GM12878 (cell line): Measurements from ENCODE around the gene GPBP1L1. TPM values are rescaled to one million over a fixed set of nuclear protein-coding genes. Genes with fewer than 3 reads are reported as not detected.

ENCODE experiments used
- ATAC-seq: fragments of 200-7000 bp; cut with Tn5 transposase; 3 replicates; pipeline ENCODE4 v1.9.1; 2020; ENCODE audit warnings: mild to moderate bottlenecking, moderate library complexity
- BruUV-seq: library from RNA; stranded (reverse); fragments of 400-500 nt; replicated peaks from 2 replicates; lab custom pipeline; 2021; lab: Mats Ljungman, UMichigan
- CTCF ChIA-PET: fragments of 300-600 bp; sonication (Branson Sonifier 250); formaldehyde crosslinking; extraction: SDS; loops from one replicate; lab custom pipeline; 2021; ENCODE audit warnings: inconsistent platforms; lab: Yijun Ruan, JAX
- POLR2A ChIA-PET: fragments of 350-600 bp; formaldehyde crosslinking; extraction: SDS; loops from one replicate; lab custom pipeline; 2021; ENCODE audit warnings: inconsistent platforms; lab: Charles Lee
- RAD21 ChIA-PET: fragments of 300-600 bp; sonication (Branson Sonifier 250); formaldehyde crosslinking; loops from one replicate; lab custom pipeline; 2023; ENCODE audit warnings: antibody characterized with exemption; ENCODE audit not compliant: unreplicated experiment; lab: Charles Lee
- SMC1A ChIA-PET: fragments of 300-600 bp; sonication (Branson Sonifier 250); formaldehyde crosslinking; loops from one replicate; lab custom pipeline; 2023; ENCODE audit not compliant: unreplicated experiment, uncharacterized antibody; lab: Charles Lee
- DNase-seq: peaks from one replicate; pipeline ENCODE4 v3.0.0-alpha.2; 2011; ENCODE audit warnings: low read depth, low spot score
- FAIRE-seq: peaks from 3 replicates; lab custom pipeline; 2011; peaks lifted over from hg19 to GRCh38; lab: Jason Lieb, UNC
- H2AFZ ChIP-seq: 2 replicates; pipeline ENCODE4 v1.6.0; 2011; ENCODE audit warnings: low read depth, low read length, control low read depth; ENCODE audit not compliant: control insufficient read depth
- H3K27ac ChIP-seq: 2 replicates; pipeline ENCODE4 v1.5.1; 2011; ENCODE audit warnings: control low read depth; ENCODE audit not compliant: control insufficient read depth, insufficient read depth
- H3K27me3 ChIP-seq, 2 experiments: replicated peaks in 1 of 2; 2 replicates each; pipeline versions ENCODE4 v1.6.0 to v1.6.1; 2011; ENCODE audit warnings: low read length in 1 of 2; ENCODE audit not compliant: control insufficient read depth in 2 of 2, insufficient read depth in 2 of 2
- H3K36me3 ChIP-seq, 2 experiments: 2 replicates each; pipeline ENCODE4 v1.5.1; 2011; ENCODE audit warnings: low read length in 1 of 2; ENCODE audit not compliant: control insufficient read depth in 2 of 2, insufficient read depth in 2 of 2
- H3K4me1 ChIP-seq: 2 replicates; pipeline ENCODE4 v1.6.1; 2011; ENCODE audit warnings: mild to moderate bottlenecking, low read length, moderate library complexity, mixed read lengths; ENCODE audit not compliant: control insufficient read depth, insufficient read depth
- H3K4me2 ChIP-seq: 2 replicates; pipeline ENCODE4 v1.6.0; 2011; ENCODE audit warnings: control low read depth; ENCODE audit not compliant: control insufficient read depth, insufficient read depth
- H3K4me3 ChIP-seq: fragments of 200-600 bp; sonication (generic); 2 replicates; pipeline ENCODE4 v1.5.1; 2016
- H3K79me2 ChIP-seq: 2 replicates; pipeline ENCODE4 v1.6.0; 2011; ENCODE audit warnings: low read length; ENCODE audit not compliant: control insufficient read depth, insufficient read depth
- H3K9ac ChIP-seq: 2 replicates; pipeline ENCODE4 v1.8.0; 2011; ENCODE audit warnings: low read length, control low read depth, mixed read lengths; ENCODE audit not compliant: control insufficient read depth, insufficient read depth
- H3K9me3 ChIP-seq: replicated peaks from 3 replicates; pipeline ENCODE4 v1.5.1; 2011; ENCODE audit warnings: mild to moderate bottlenecking, low read length; ENCODE audit not compliant: control insufficient read depth, insufficient read depth
- H4K20me1 ChIP-seq: 2 replicates; pipeline ENCODE4 v1.6.0; 2011; ENCODE audit not compliant: control insufficient read depth, insufficient read depth
- DPF2 ChIP-seq: fragments of 450-650 bp; IDR thresholded peaks from 2 replicates; pipeline ENCODE4 v1.6.1; 2017; ENCODE audit warnings: mild to moderate bottlenecking
- MEF2A ChIP-seq: IDR thresholded peaks from 2 replicates; pipeline ENCODE4 v1.6.1; 2011; ENCODE audit warnings: low read depth, mild to moderate bottlenecking, low read length, moderate library complexity; ENCODE audit not compliant: insufficient read depth
- TCF12 ChIP-seq: IDR thresholded peaks from 2 replicates; pipeline ENCODE4 v1.6.1; 2011; ENCODE audit warnings: low read depth, mild to moderate bottlenecking, low read length
- in situ Hi-C: fragments of 300-500 bp; cut with MboI; formaldehyde crosslinking; loops from 9 replicates; pipeline ENCODE4 v1.14.3; 2018; ENCODE audit warnings: mixed read lengths
- intact Hi-C: fragments of 100-400 bp; cut with micrococcal nuclease; formaldehyde crosslinking; loops from one replicate; pipeline ENCODE4 v1.14.2; 2022; ENCODE audit not compliant: unreplicated experiment
- polyA plus RNA-seq, 11 experiments: library from polyadenylated mRNA; depleted of rRNA in 4 of 11; unstranded in 6 of 11; stranded (reverse) in 5 of 11; fragments of >200 nt; fragmentation: Nextera tagmentation in 4 of 11; fragmentation: Illumina TruSeq in 1 of 11; extraction: Ambion mirVana in 4 of 11; extraction: Trizol in 1 of 11; gene quantifications; 1 replicate in 1 of 11; 2 replicates in 10 of 11; pipeline versions ENCODE4 v1.2.1 to v1.2.3, GENCODE V29; 2011 to 2016; ENCODE audit warnings: inconsistent platforms in 2 of 11, missing spikeins in 2 of 11, low read depth in 1 of 11
- total RNA-seq, 4 experiments: library from RNA; depleted of rRNA in 3 of 4; stranded (reverse); fragments of >200 nt in 3 of 4; fragmentation: Illumina TruSeq in 1 of 4; extraction: Trizol in 1 of 4; gene quantifications; 2 replicates each; pipeline versions ENCODE4 v1.2.1 to v1.2.3, GENCODE V29; 2013 to 2021
- TF ChIP-seq, protein P1 (sequence below): IDR thresholded peaks from 2 replicates; pipeline ENCODE4 v1.6.1; 2011; ENCODE audit warnings: borderline replicate concordance, low read depth, mild to moderate bottlenecking, moderate library complexity, low read length; ENCODE audit not compliant: insufficient read depth, poor library complexity, severe bottlenecking
- TF ChIP-seq, protein P2 (sequence below): IDR thresholded peaks from 2 replicates; pipeline ENCODE4 v1.6.1; 2011; ENCODE audit warnings: mild to moderate bottlenecking, low read depth, low read length, moderate library complexity; ENCODE audit not compliant: insufficient replicate concordance

Gene GPBP1L1
- total and polyA plus RNA-seq, 10 of the 15 experiments (the other 5 are each of a cell fraction or from before 2014, with no cell fraction given) = 37.3 to 91.6 (median 81.2) TPM

DNA sequence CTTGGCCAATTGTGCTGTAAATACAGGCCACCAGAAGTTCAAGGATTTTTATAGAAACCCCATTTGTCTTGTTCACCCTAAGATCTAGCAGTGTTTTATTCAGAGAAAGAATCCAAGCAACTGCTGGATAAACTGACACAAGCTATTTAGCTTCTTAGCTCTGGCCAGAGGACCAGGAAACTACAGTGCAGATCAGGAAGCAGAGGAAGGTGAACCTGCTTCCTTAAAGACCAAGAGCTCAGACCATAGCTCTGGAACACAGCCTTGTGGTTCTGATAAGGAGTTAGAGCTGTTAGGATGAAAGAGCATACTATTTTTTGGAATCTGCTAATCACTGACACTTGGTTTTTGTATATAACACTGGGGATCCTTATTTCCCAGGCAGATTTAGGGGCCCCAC is 57.3 kb downstream of the GPBP1L1 start:
- no peak for TF ChIP-seq MEF2A
- no peak for TF ChIP-seq DPF2
- TF ChIP-seq, protein P1, sequence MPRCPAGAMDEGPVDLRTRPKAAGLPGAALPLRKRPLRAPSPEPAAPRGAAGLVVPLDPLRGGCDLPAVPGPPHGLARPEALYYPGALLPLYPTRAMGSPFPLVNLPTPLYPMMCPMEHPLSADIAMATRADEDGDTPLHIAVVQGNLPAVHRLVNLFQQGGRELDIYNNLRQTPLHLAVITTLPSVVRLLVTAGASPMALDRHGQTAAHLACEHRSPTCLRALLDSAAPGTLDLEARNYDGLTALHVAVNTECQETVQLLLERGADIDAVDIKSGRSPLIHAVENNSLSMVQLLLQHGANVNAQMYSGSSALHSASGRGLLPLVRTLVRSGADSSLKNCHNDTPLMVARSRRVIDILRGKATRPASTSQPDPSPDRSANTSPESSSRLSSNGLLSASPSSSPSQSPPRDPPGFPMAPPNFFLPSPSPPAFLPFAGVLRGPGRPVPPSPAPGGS = no peak
- TF ChIP-seq, protein P2, sequence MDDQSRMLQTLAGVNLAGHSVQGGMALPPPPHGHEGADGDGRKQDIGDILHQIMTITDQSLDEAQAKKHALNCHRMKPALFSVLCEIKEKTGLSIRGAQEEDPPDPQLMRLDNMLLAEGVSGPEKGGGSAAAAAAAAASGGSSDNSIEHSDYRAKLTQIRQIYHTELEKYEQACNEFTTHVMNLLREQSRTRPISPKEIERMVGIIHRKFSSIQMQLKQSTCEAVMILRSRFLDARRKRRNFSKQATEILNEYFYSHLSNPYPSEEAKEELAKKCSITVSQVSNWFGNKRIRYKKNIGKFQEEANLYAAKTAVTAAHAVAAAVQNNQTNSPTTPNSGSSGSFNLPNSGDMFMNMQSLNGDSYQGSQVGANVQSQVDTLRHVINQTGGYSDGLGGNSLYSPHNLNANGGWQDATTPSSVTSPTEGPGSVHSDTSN = no peak
- TF ChIP-seq TCF12 = no peak
- H3K79me2 ChIP-seq = no peaks in the 10 kb centered on the region
- POLR2A ChIA-PET = interaction anchor here (0.6 kb wide), 1 partner anchor 689 kb away, joined by 6 read pairs; no protein-coding TSS in a partner anchor
- peaks cover 9 to 44% of the 10 kb centered on the region in 2 experiments for H3K36me3 ChIP-seq
- RAD21 ChIA-PET = interaction anchor here (0.6 kb wide), 1 partner anchor 15 kb away, joined by 3 read pairs; no protein-coding TSS in a partner anchor
- in situ Hi-C loops = no loop called here
- no peak overlapping the region for H3K4me2 ChIP-seq
- H2AFZ ChIP-seq = no peak overlapping the region
- H3K9me3 ChIP-seq = no peaks in the 10 kb centered on the region
- H3K4me1 ChIP-seq = no peaks in the 10 kb centered on the region
- no peak overlapping the region for H3K4me3 ChIP-seq
- SMC1A ChIA-PET = interaction anchor here (0.6 to 1.6 kb wide), 2 partner anchors 15 to 654 kb away, joined by 4 to 5 read pairs; no protein-coding TSS in a partner anchor
- H3K27me3 ChIP-seq = no peaks in the 10 kb centered on the region
- no TSS peak for BruUV-seq
- FAIRE-seq = no peak
- no peaks in the 10 kb centered on the region for H4K20me1 ChIP-seq
- H3K9ac ChIP-seq = no peak overlapping the region
- ATAC-seq = no peak
- no peak overlapping the region for H3K27ac ChIP-seq
- no peak for DNase-seq
- CTCF ChIA-PET = interaction anchor here (1.2 kb wide), 1 partner anchor 9 kb away, joined by 3 read pairs; no protein-coding TSS in a partner anchor
- intact Hi-C loops = loop anchor here (10.0 kb wide), 1 partner anchor 256 kb away; no protein-coding TSS in a partner anchor
